PC-3 (cell line): ENCODE results near the gene BMP2K.

Source experiments
- CTCF ChIP-seq: fragments of 300-600 bp; sonication (generic); conservative IDR thresholded peaks from 2 replicates; pipeline ENCODE4 v1.5.1; 2017; ENCODE audit warnings: antibody characterized with exemption, low read depth, mild to moderate bottlenecking, low read length
- EZH2phosphoT487 ChIP-seq: fragments of 300-600 bp; sonication (generic); IDR thresholded peaks from 2 replicates; pipeline ENCODE4 v1.6.1; 2018; ENCODE audit warnings: mild to moderate bottlenecking, antibody characterized with exemption, low read length, borderline replicate concordance

- TF ChIP-seq CTCF, result no peak
- no peak for TF ChIP-seq EZH2phosphoT487
Measured at GRCh38 chr4:78910612-78911011, 134.5 kb downstream of the BMP2K start.
